GM21529 (cell line): Measurements from ENCODE around the gene TTC9B.

Experiments used
- ATAC-seq: cut with Tn5 transposase; IDR thresholded peaks from one replicate; pipeline ENCODE4 v1.9.1; 2021; ENCODE audit not compliant: unreplicated experiment

Gene TTC9B

DNA sequence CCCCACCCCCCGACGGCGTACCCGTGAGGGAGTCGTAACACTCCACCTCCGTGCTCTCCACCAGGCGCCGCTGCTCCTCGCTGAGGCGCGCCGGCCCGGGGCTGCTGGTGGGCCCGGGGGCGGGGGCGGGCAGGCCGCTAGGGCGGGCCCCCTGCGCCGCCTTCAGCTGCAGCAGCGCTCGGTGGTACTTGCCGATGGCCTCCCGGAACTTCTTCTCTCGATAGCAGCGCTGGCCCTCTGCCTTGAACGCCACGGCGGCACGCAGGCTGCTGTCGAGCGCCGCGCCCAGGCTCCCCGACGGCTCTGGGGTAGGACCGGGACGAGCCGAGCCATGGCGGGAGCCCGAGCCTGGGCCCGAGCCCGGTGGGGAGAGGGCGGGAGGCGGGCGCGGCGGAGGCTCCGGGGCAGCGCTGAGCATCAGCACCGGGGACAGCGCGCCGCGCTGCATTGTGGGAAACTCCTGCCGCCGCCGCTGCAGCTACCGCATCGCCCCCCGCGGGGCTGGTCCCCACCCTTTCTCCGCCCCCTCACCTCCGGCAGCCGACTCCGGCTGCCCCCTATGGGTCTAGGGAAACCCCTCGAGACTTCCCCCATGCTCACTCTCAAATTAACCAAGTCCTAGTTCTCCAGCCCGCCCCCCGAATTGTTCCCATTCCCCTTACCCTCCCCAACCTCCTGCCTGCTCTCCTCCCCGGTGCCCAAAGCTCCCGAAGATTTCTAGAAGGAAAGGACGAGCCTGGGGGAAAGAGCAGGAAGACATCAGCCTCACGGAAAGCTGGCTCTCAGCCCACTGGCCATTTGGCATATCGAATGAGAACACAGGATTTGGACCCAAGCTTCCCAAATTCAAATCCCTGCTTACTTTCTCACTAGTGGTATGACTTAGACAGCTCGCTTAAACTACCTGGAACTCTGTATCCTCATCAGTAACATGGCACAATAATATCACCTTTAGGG is at the start of gene TTC9B:
Gene TTC9B, minus strand, starts transcription at position 451 of the 957 bp plus-strand sequence. Its CDS starts 3 bp downstream, at position 448.
- no peak for ATAC-seq

DNA sequence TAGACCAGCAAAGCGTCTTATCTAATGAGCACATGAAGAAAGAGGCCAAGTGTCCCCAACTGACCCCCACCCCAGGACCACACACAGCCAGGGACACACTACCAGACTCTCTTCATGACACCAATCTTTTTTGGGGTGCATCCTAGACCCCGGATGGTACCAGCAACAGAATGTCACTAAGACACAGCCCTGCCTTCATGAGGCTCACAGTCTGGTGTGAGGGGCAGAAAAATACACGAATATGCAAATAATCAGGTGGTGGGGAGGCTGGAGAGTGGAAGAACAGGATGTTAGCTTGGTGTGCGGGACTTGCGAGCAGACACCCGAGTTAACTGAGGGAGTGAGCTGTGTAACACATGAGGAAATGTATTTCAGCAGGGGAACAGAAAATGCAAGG is 49.4 kb upstream of the TTC9B start:
- no peak for ATAC-seq

DNA sequence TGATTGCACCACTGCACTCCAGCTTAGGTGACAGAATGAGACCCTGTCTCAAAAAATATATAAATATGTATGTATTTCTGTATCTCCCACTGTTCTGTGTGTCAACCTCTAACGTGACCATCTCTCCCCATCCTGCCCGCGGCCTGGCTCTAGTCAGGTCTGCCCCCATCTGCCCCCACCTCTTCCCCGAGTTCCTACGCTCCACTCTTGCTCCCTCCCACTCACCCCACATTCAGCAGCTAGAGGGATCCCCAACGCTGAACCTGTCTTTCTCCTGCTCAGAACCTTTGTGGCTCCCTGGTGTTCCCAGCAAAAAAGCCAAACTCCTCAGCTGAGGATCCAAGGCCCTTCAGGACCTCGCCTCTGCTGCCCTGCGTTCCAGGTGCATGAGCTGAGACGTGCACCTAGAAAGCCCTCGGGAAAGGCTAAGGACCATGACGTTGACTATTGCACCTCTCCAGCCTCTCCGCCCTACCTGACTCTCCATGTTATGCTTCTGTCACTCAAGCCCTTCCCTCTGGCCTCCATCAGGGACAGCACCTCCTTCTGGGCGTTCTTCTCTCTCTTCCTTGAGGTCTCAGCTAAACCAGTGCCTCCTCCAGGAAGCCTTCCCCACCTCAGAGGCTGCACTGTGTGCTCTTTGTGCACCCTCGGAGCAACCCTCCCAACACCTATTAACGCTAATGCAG is 48.9 kb upstream of the TTC9B start:
- ATAC-seq = no peak

DNA sequence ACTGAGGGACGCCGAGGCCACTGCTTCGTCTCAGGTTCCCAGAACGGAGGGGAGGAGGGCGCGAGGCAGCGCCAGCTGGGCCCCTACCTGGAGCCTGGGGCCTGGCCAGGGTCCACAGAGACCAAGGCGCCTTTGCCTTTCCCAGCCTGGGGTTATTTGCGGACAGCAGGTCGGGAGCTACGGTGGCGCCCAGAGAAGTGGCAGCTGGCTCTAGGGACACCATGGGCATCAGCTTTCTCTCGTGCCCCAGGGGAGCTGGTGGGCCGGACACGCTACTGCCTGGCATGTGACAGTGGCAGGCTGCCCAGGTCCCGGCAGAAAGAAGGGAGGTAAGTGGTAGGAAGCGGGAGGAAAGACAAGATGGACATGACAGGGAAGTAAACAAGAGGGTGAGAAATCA is 47.9 kb upstream of the TTC9B start:
- no peak for ATAC-seq

DNA sequence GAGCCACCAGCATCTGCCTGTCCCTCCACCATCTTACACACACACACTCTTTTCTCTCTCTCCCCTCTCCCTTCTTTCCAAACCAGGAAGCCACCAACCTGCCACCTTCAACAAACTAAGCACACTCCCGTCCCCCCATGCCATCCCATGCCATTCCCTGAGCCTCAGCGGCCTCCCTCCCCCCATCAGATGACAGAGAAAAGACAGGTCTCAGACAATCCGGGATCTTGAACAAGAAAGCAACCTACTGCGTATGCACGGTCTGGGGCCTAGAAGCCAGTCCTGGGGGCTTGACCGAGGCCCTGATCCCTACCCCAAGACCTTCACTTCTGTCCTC is 47.5 kb upstream of the TTC9B start:
- no peak for ATAC-seq

DNA sequence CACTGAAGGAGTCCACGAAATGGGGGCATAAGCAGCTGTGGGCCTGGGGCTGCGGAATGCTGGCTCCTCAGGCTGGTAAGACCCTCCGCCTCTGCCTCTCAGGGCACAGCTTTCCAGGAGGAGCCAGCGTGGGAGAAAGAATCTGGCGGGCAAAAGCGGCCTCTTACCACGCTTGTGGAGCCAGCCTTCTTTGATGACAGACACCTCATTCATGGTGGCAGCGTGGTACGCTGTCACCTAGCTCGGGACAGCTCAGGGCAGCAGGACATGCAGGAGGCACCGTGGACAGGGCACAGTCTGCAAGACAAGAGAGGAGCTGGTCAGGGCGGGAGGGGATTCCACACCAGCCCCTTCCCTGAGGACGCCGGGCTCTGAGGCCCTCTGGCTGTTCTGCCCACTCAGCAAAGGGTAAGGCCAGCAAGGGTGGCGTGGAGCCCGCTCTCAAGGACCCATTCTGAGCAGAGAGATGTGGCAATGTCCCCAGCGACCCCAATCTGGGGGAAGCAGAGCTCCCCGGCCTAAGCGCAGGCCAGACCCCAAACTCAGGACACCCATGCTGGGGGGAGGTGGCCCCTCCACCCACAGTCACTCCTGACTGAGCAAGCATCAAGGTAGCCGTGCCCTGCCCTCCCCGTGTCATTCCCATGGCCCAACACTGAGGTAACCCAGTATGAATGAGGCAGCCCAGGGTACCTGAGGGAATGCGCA is 47.0 kb upstream of the TTC9B start:
- no peak for ATAC-seq

DNA sequence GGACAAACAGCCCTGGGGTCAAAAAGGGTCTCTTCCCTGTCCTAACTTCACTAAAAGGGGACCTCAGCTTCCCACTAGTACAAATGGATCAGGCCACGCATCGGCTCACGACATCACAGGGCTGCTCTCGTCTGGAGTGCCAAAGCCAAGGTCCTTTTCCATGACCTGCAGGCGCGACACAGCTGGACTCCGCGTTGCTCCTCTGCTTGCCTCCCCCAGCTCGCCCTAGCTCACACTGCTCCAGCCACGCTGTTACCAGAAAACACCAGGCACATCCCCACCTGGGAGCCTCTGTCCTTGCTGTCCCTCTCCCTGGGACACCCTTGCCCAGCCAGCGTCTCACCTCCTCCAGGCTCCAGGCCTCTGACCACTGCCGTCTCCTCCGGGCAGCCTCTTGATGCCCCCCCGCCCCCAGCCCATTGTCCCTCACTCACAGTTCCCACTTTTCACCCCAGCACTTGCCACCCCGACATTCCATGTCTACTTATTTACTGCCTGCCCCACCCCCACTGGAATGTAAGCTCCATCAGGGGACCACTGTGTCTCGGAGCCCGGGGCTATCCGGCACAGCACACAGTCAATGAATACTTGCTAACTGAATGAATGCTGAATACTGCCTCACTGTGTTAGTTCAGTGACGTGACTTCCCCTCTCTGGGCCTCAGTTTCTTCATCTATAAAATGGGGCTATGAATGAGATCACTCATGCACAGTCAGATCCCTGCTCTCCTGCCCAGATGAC is 46.3 kb upstream of the TTC9B start:
- ATAC-seq = no peak

DNA sequence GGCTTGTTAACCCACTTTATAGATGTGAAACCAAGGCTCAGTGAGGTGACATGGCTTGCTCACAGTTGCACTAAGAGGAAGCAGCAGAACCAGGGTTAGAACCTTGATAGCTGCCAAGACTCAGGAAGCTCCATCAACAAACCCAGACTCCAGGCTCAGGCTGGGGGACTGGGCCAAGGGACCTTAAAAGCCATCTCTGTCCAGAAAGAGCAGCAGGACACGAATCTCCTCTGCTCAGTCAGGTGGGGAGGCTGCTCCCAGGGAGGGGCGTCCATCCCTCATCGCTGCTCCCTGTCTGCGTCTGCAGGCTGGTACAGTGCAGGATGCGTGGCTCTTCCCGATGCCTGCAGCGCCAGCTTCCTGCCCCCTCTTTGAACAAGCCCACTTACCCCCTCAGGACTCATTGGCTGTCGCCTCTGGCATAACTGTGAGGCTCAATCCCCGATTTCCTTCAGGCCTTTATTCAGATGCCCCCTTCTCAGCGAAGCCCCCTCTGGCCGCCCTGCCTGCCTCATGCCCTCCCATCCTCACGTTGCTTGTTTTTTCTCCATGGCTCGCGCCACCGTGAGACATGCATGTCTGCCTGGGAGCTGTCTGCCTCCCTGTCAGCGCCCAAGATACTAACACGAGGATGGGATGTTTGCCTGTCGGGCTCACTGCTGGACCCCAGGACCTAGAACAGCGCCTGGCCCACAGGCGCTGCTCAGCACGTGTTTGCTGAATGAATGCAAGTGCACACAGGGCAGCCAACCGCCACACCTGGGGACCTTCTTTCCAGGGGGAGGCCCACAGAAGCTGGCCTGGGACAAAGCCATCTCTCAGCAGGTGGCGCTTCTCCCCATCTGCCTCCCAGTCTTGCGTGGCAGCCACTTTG is 45.5 kb upstream of the TTC9B start:
- no peak for ATAC-seq

DNA sequence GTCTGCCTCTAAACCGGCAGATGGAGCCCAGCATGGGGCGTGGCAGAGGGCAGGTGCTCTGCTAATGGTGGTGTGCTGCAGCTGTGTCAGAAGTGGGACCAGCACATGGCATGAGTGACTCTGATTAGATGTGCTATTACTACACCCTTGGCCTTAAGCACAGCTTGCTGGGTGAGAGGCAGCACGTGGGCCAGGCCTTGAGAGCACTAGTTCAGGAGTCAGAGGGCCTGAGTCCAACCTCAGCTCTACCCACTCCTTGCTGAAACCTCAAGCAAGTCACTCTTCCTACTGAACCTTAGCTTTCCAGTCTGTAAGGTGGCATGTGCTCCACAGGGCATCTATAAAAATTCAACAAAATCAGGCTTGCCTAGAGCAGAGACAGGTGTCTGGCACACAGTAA is 44.2 kb upstream of the TTC9B start:
- no peak for ATAC-seq

DNA sequence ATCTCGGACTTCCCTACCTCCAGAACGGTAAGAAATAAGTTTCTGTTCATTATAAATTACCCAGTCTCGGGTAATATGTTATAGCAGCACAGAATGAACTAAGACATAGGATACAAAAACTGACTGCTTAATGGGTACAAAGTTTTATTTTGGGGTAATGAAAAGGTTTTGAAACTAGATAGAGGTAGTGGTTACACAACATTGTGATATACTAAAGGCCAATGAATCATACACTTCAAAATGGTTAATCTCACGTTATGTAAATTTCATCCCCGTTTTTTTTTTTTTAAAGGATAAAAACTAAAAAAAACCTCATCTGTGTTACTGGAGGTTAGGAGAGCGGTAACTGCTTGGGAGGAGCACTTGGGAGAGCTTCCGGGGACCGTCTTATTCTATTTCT is 43.4 kb upstream of the TTC9B start:
- no peak for ATAC-seq

DNA sequence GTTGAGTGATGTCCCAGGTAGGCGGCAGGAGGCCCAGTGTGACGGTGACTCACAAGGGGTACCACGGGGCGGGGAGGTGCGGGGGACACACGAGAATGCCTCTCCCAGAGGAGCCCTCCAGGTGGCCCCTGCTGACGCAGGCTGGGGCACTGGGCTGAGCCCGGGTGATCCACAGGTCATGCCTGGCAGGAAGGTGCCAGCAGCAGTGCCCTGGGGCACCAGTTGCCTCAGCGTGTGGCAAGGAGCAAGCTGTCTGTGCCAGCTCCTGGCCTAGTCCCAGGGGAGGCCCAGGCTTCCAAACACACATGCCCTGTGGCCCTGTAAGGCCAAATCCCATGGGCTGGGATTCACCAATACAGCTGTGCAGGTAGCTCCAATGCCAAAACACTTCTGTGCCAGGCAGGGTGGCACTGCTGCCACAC is 38.9 kb upstream of the TTC9B start:
- ATAC-seq = no peak

DNA sequence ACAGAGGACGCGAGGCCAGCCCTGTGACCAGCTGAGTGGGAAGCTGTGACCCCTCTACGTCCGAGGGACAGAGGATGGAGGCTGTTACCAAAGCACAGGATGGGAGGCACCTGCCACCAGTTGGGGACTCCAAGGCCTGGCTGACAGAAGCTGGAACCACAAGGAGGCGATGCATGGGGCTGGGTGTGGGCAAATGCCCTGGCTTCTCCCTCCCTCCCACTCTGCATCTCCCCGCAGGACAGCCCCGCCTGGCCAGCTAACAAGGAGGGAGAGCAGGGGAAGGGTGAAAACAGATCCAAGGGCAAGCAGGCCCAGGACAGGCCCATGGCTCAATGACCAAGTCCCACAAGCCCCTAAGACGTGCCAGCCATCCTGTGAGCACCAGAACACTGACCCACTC is 38.3 kb upstream of the TTC9B start:
- no peak for ATAC-seq

DNA sequence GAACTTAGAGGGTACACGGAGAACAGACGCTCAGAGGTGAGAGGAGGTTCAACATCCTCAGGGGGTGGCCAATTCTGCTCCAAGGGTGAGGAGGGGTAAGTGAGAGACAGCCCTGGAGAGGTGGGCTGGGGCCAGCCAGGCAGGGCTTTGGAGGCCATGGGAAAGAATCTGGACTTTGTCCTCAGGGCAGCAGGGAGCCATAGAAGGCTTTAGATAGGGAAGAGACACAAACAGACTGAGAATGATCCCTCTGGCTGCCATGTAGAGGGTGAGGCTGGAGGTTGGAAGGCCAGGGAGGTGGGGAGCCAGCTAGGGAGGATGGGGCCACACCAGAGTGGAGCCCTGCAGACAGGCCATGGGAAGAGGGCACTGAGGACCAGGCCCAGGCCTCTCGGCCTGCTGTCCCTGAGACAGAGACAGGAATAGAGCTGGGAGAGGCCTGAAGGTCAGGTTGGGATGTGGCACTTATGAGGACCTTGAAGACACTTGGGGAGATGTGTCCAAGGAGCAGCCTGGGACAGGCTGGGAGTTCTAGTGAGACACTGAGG is 37.5 kb upstream of the TTC9B start:
- no peak for ATAC-seq

DNA sequence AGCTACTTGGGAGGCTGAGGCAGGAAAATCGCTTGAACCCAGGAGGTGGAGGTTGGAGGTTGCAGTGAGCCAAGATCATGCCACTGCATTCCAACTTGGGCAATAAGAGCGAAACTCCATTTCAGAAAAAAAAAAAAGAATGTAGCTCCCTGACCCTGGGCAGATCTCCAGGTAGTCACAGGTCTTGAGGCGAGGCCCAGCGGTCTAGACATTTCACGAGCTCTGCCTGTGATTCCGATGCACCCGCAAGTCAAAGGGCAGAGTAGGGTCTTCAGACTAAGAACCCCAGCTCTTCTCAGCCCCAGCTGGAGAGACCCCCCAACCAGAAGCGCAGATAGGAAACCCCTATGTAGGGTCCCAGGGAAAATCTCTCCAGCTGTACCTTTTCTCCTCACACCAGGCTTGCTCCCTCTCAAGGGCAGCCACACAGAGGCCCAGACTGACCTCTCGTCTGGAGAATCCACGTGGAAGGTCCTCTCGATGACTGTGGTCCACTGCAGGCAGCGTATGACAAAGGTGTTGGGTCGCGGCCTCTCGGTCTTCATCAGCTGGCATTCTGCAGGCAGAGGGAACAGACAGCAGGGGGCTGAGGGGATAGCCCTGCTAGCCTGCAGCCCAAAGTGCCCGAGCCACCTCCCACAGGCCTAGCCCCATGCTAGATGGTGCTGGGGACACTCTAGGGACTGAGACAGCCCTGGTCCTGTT is 36.7 kb upstream of the TTC9B start:
- no peak for ATAC-seq

DNA sequence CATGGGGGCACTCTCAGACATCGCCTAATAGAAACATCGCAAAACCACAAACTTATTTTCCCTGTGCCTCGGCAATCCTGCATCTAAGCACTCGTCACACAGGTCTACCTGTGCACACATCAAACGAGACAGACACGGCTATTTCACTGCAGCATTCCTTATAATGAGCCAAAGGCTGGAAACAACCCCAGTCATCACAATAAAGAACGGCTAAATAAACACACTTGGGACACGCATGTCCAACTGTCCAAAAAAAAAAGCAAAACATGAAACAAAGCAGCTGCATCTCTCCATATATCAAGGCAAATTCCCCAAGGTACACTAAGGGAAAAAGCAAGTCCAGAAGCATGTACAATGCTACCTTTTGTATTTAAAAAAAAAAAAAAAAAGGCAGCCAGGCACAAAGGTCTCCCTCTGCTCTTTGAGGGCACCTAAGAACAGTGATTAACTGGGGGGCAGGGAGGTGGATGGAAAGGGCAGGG is 35.5 kb upstream of the TTC9B start:
- no peak for ATAC-seq

DNA sequence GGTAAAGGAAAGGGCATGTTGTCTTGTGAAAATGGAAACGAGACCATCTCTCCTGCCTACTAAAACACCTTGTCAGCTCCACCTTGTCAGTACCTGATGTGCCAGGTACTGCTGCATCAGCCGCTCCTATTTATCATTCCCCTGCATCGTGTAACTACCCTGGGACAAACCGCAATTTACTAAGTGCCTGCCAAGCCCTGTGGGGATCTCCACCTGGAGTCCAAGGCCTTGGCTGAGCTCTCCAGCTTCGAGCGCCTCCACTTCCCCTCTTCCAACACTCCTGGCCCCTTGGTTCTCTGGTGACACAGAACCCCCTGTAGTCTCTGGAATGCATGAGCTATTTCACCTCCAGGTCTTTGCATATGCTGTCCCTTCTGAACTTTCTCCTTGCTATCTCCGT is 34.2 kb upstream of the TTC9B start:
- no peak for ATAC-seq

DNA sequence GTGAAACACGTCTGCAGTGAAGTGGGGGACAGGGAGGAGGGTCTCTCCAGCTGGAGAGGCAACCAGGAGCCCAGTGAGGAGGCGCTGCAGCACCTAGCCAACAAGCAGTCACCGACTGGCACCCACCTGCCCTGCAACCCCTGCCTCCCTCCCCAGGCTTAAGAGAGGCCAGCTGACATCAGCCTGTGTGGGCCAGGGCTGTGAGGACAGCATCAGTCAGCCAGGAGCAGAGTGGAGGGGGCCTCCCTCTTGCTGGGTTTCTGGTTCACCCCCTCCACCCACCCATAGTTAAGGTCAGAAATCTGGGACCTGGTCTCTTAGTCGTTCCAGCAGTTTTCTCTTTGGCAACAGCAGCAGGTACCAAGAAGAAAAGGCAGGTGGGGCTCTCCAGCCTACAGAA is 33.8 kb upstream of the TTC9B start:
- ATAC-seq = no peak

DNA sequence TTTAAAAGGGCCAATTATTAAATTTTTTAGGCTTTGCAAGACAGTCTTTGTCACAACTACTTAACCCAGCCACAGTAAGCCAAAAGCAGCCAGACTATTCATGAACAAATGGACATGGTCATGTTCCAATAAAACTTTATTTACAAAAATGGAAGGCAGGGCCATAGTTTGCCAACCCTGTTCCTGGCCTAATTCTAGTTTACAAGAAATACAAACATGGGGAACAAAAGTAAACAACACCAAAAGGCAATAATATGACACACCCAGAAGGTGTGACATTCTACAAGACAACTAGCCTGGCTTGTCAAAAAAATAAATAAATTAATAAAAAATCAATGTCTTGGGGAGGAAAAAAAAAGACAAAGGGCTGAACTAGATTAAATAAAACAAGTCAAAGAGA is 33.1 kb upstream of the TTC9B start:
- ATAC-seq = no peak

DNA sequence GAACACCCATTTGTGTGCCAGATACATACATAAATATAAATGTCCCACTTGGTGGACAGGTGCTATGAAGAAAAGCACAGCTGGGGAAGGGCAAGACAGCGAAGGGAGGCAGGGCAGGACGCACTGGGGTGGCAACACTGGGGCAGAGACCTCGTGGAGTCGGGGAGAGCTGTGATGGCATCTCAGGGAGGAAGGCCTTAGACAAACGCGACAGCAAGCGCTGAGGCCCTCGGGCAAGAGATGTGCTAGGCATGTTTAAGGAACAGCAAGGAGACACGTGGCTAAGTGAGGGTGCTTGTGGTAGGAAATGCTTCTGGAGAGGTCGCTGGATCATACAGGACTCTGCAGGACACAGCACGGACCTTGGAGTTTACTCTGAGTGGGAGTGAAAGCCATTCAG is 31.6 kb upstream of the TTC9B start:
- ATAC-seq = no peak
